MM.1S (cell line): ENCODE data around the gene LCE3B.

ENCODE experiments used
- EZH2 ChIP-seq: fragments of 300-600 bp; sonication (generic); optimal IDR thresholded peaks from 2 replicates; pipeline ENCODE3; 2017; ENCODE audit warnings: low read depth, mild to moderate bottlenecking, antibody characterized with exemption, low read length, mixed read lengths
- EZH2phosphoT487 ChIP-seq: fragments of 300-600 bp; sonication (generic); IDR thresholded peaks from 2 replicates; pipeline ENCODE4 v1.6.1; 2018; ENCODE audit warnings: antibody characterized with exemption, low read length
- TF ChIP-seq, protein P1 (sequence below): fragments of 300-600 bp; sonication (generic); IDR thresholded peaks from 2 replicates; pipeline ENCODE4 v1.5.1; 2016; ENCODE audit warnings: antibody characterized with exemption, low read length, mixed read lengths

DNA sequence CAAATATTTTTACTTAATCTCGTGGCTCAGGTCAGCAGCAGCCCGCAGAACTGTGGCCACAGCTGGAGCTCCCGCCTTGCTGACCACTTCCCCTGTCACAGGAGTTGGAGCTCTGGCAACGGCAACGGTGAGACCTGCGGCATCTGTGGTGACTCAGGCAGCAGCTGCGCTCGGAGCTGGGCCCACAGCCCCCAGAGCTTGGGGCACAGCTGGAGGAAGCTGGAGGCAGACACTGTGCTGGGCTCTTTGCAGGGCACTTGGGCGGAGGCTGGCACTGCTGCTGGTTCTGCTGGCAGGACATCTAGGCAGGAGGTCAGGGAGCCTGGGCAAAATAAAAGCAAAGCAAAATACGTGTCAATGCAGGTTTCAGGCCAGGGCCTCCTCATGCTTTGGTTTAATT lies 9.2 kb downstream of the LCE3B start, which contains the start of gene LCE3A:
- TF ChIP-seq, protein P1, sequence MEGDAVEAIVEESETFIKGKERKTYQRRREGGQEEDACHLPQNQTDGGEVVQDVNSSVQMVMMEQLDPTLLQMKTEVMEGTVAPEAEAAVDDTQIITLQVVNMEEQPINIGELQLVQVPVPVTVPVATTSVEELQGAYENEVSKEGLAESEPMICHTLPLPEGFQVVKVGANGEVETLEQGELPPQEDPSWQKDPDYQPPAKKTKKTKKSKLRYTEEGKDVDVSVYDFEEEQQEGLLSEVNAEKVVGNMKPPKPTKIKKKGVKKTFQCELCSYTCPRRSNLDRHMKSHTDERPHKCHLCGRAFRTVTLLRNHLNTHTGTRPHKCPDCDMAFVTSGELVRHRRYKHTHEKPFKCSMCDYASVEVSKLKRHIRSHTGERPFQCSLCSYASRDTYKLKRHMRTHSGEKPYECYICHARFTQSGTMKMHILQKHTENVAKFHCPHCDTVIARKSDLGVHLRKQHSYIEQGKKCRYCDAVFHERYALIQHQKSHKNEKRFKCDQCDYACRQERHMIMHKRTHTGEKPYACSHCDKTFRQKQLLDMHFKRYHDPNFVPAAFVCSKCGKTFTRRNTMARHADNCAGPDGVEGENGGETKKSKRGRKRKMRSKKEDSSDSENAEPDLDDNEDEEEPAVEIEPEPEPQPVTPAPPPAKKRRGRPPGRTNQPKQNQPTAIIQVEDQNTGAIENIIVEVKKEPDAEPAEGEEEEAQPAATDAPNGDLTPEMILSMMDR: no peak
- TF ChIP-seq EZH2 (no peak), EZH2phosphoT487 (no peak)
